ENCODE data around the gene BAIAP2L2. TPM values are rescaled to one million over a fixed set of nuclear protein-coding genes. Genes with fewer than 3 reads are reported as not detected.

Gene BAIAP2L2
- total and polyA plus RNA-seq, 2 donors (not counting 1 experiment from before 2014, with no cell fraction given) = 0.96 to 1.2 TPM

GRCh38 chr22:38136607-38137006 lies 26.1 kb upstream of the BAIAP2L2 start:
- no CpG with 5 or more reads among the region's 1 CpG for WGBS (ENCODE audit: insufficient coverage)
- CTCF ChIA-PET = no interaction called here
- no peak overlapping the region for H3K27ac Mint-ChIP-seq
- intact Hi-C loops (cut with micrococcal nuclease) = no loop called here
- Histone ChIP-seq H3K4me3 (ENCODE audit: control extremely low read depth in 1 of 5, extremely low read depth in 1 of 5, insufficient read depth in 1 of 5, low read depth in 2 of 5, low read length in 4 of 5) (no peak overlapping the region), H3K4me2 (replicated peaks; ENCODE audit: low read depth, low read length, poor library complexity, severe bottlenecking) (no peak overlapping the region), H3K79me2 (ENCODE audit: control insufficient read depth, insufficient read depth, low read length) (no peaks in the 10 kb centered on the region), H3K4me1 (ENCODE audit: control insufficient read depth in 2 of 2, insufficient read depth in 2 of 2, low read length in 2 of 2) (no peaks in the 10 kb centered on the region), H2AFZ (ENCODE audit: insufficient read depth, low read depth, low read length, poor library complexity, severe bottlenecking) (no peak overlapping the region), H3K27ac (ENCODE audit: low read length in 2 of 2) (no peak overlapping the region), H3K9ac (ENCODE audit: low read length) (no peak overlapping the region), H3K27me3 (replicated peaks in 1 of 4; ENCODE audit: control extremely low read depth in 1 of 4, control insufficient read depth in 3 of 4, insufficient read depth in 4 of 4, low read length in 3 of 4) (no peaks in the 10 kb centered on the region), H3K36me3 (replicated peaks in 1 of 2; ENCODE audit: control extremely low read depth in 1 of 2, control insufficient read depth in 1 of 2, extremely low read depth in 1 of 2, insufficient read depth in 2 of 2, low read length in 1 of 2) (peaks cover 0 to 32% of the 10 kb centered on the region in 2 experiments), H4K20me1 (ENCODE audit: control insufficient read depth, insufficient read depth, low read length, poor library complexity, severe bottlenecking) (no peaks in the 10 kb centered on the region), H3K9me3 (ENCODE audit: control extremely low read depth in 1 of 3, control insufficient read depth in 2 of 3, insufficient read depth in 1 of 3, low read length in 2 of 3) (no peaks in the 10 kb centered on the region)
- no peak overlapping the region for H3K4me3 Mint-ChIP-seq
- ATAC-seq (ENCODE audit: low read depth) (no peak), DNase-seq (no peak)
- H3K27me3 Mint-ChIP-seq = no peaks in the 10 kb centered on the region
- H3K4me1 Mint-ChIP-seq = no peaks in the 10 kb centered on the region
- TF ChIP-seq, protein P1, sequence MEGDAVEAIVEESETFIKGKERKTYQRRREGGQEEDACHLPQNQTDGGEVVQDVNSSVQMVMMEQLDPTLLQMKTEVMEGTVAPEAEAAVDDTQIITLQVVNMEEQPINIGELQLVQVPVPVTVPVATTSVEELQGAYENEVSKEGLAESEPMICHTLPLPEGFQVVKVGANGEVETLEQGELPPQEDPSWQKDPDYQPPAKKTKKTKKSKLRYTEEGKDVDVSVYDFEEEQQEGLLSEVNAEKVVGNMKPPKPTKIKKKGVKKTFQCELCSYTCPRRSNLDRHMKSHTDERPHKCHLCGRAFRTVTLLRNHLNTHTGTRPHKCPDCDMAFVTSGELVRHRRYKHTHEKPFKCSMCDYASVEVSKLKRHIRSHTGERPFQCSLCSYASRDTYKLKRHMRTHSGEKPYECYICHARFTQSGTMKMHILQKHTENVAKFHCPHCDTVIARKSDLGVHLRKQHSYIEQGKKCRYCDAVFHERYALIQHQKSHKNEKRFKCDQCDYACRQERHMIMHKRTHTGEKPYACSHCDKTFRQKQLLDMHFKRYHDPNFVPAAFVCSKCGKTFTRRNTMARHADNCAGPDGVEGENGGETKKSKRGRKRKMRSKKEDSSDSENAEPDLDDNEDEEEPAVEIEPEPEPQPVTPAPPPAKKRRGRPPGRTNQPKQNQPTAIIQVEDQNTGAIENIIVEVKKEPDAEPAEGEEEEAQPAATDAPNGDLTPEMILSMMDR (IDR thresholded peaks at IDR 0.05) = no peak
- TF ChIP-seq EZH2 (IDR thresholded peaks at IDR 0.05; ENCODE audit: borderline replicate concordance, insufficient read depth, low read depth, low read length, poor library complexity, severe bottlenecking) = no peak
- POLR2A ChIA-PET = no interaction called here
- H3K9me3 Mint-ChIP-seq (ENCODE audit: insufficient read depth) = no peaks in the 10 kb centered on the region

GRCh38 chr22:38135133-38135706 lies 24.7 kb upstream of the BAIAP2L2 start:
- H2AFZ ChIP-seq (ENCODE audit: insufficient read depth, low read depth, low read length, poor library complexity, severe bottlenecking) = no peak overlapping the region
- WGBS (ENCODE audit: insufficient coverage) = 98% methylated on average over 4 of the region's 4 CpGs
- H3K27ac Mint-ChIP-seq = no peak overlapping the region

More at GRCh38 chr22:38135133-38135706, 24.7 kb upstream of the BAIAP2L2 start:
- ChIA-PET CTCF (no interaction called here), POLR2A (no interaction called here)
- Mint-ChIP-seq H3K4me1 (no peaks in the 10 kb centered on the region), H3K27me3 (no peaks in the 10 kb centered on the region), H3K4me3 (no peak overlapping the region), H3K9me3 (ENCODE audit: insufficient read depth) (no peaks in the 10 kb centered on the region)
- Histone ChIP-seq H3K79me2 (ENCODE audit: control insufficient read depth, insufficient read depth, low read length) (no peaks in the 10 kb centered on the region), H3K9me3 (ENCODE audit: control extremely low read depth in 1 of 3, control insufficient read depth in 2 of 3, insufficient read depth in 1 of 3, low read length in 2 of 3) (no peaks in the 10 kb centered on the region), H3K27me3 (replicated peaks in 1 of 4; ENCODE audit: control extremely low read depth in 1 of 4, control insufficient read depth in 3 of 4, insufficient read depth in 4 of 4, low read length in 3 of 4) (no peaks in the 10 kb centered on the region), H3K4me3 (ENCODE audit: control extremely low read depth in 1 of 5, extremely low read depth in 1 of 5, insufficient read depth in 1 of 5, low read depth in 2 of 5, low read length in 4 of 5) (no peak overlapping the region), H3K36me3 (replicated peaks in 1 of 2; ENCODE audit: control extremely low read depth in 1 of 2, control insufficient read depth in 1 of 2, extremely low read depth in 1 of 2, insufficient read depth in 2 of 2, low read length in 1 of 2) (peaks cover 0 to 32% of the 10 kb centered on the region in 2 experiments), H3K4me2 (replicated peaks; ENCODE audit: low read depth, low read length, poor library complexity, severe bottlenecking) (no peak overlapping the region), H4K20me1 (ENCODE audit: control insufficient read depth, insufficient read depth, low read length, poor library complexity, severe bottlenecking) (no peaks in the 10 kb centered on the region), H3K27ac (ENCODE audit: low read length in 2 of 2) (no peak overlapping the region), H3K4me1 (ENCODE audit: control insufficient read depth in 2 of 2, insufficient read depth in 2 of 2, low read length in 2 of 2) (no peaks in the 10 kb centered on the region), H3K9ac (ENCODE audit: low read length) (no peak overlapping the region)
- intact Hi-C loops (cut with micrococcal nuclease) = no loop called here
- no peak for DNase-seq
- no peak for ATAC-seq (ENCODE audit: low read depth)
- no peak for TF ChIP-seq EZH2 (IDR thresholded peaks at IDR 0.05; ENCODE audit: borderline replicate concordance, insufficient read depth, low read depth, low read length, poor library complexity, severe bottlenecking)
- TF ChIP-seq, protein P1 (IDR thresholded peaks at IDR 0.05) = no peak

Data from B cell (primary cell).